Lung (tissue), 12 donors: ENCODE measurements around the gene C2orf68. TPM values are rescaled to one million over a fixed set of nuclear protein-coding genes. Genes with fewer than 3 reads are reported as not detected.
A peak's percentile ranks its signal among the peaks of the same experiment; 100 is the strongest.

Experiments used
- ATAC-seq: fragments of 200-7000 bp; cut with Tn5 transposase; one replicate; pipeline ENCODE4 v1.9.1; 2020; ENCODE audit warnings: moderate number of reproducible peaks; ENCODE audit not compliant: insufficient read depth, low FRiP score
- DNase-seq, 3 donors: peaks; one replicate each; pipeline ENCODE4 v3.0.0-alpha.2; 2013 to 2017
- H3K27ac ChIP-seq, 2 donors: one replicate each; pipeline ENCODE4 v1.5.1; 2013; ENCODE audit warnings: mild to moderate bottlenecking in 2 of 2, moderate library complexity in 2 of 2, control low read depth in 1 of 2, inconsistent platforms in 1 of 2, low read depth in 1 of 2, low read length in 1 of 2
- H3K27me3 ChIP-seq, 3 donors: one replicate each; pipeline ENCODE4 v1.5.1; 2013; ENCODE audit warnings: low read length in 2 of 3; ENCODE audit not compliant: control insufficient read depth in 3 of 3, insufficient read depth in 3 of 3
- H3K36me3 ChIP-seq, 4 donors: one replicate each; pipeline ENCODE4 v1.5.1; 2013; ENCODE audit warnings: low read length in 4 of 4, mild to moderate bottlenecking in 1 of 4, moderate library complexity in 1 of 4; ENCODE audit not compliant: control insufficient read depth in 4 of 4, insufficient read depth in 4 of 4
- H3K4me1 ChIP-seq, 5 donors: one replicate each; pipeline ENCODE4 v1.5.1; 2013; ENCODE audit warnings: low read length in 5 of 5, mild to moderate bottlenecking in 2 of 5, moderate library complexity in 1 of 5; ENCODE audit not compliant: control insufficient read depth in 5 of 5, insufficient read depth in 5 of 5
- H3K4me3 ChIP-seq: one replicate; pipeline ENCODE4 v1.5.1; 2013; ENCODE audit warnings: mild to moderate bottlenecking, control low read depth, moderate library complexity
- H3K9ac ChIP-seq, 2 donors: one replicate each; pipeline ENCODE4 v1.5.1; 2013; ENCODE audit warnings: low read length in 2 of 2, control low read depth in 1 of 2; ENCODE audit not compliant: insufficient read depth in 1 of 2
- H3K9me3 ChIP-seq, 4 donors: one replicate each; pipeline ENCODE4 v1.5.1; 2013; ENCODE audit warnings: low read length in 3 of 4, mild to moderate bottlenecking in 1 of 4, moderate library complexity in 1 of 4; ENCODE audit not compliant: control insufficient read depth in 4 of 4, insufficient read depth in 3 of 4
- CTCF ChIP-seq: IDR thresholded peaks from 2 replicates; pipeline ENCODE4 v1.5.1; 2012; ENCODE audit warnings: mild to moderate bottlenecking; ENCODE audit errors: control extremely low read depth, extremely low read depth
- WGBS, 2 donors: extraction: QIAGEN DNeasy Blood & Tissue Kit; methylation state at CpG; one replicate each; pipeline ENCODE4 v1.1.7; 2013; 5-methylcytosine and 5-hydroxymethylcytosine counted together
- polyA plus RNA-seq, 2 donors: library from polyadenylated mRNA; stranded (reverse); fragments of 200-250 nt; gene quantifications; one replicate each; pipeline ENCODE4 v1.2.1, GENCODE V29; 2013
- total RNA-seq, 2 donors: library from RNA; depleted of rRNA in 1 of 2; stranded (reverse); fragments of >200 nt in 1 of 2; gene quantifications; one replicate each; pipeline ENCODE4 v1.2.1, GENCODE V29; 2014 to 2021
- donor health status: control.
- donor health status: control.
- donor health status: Bipolar disorder and iron deficiency.
- donor health status: healthy.
- donor health status: DM: yes; HTN: yes; CAD: no.

C2orf68 gene
- total and polyA plus RNA-seq, 4 donors = 23.2 to 51.9 (median 40.7) TPM

- ATAC-seq = no peak
- Histone ChIP-seq H3K27me3 (no peaks in the 10 kb centered on the region), H3K9ac (no peak overlapping the region), H3K9me3 (no peaks in the 10 kb centered on the region), H3K27ac (no peak overlapping the region), H3K4me1 (peaks cover 0 to 1% (median 0%) of the 10 kb centered on the region in 5 donors), H3K36me3 (peaks cover 11 to 18% (median 13%) of the 10 kb centered on the region in 4 donors), H3K4me3 (no peak overlapping the region)
- TF ChIP-seq CTCF = no peak
- WGBS, 2 donors = 58 to 72% methylated on average over 3 of the region's 3 CpGs
- DNase-seq = no peak
These were observed 42.1 kb upstream of the C2orf68 start for GRCh38 chr2:85653996-85654395.

DNA sequence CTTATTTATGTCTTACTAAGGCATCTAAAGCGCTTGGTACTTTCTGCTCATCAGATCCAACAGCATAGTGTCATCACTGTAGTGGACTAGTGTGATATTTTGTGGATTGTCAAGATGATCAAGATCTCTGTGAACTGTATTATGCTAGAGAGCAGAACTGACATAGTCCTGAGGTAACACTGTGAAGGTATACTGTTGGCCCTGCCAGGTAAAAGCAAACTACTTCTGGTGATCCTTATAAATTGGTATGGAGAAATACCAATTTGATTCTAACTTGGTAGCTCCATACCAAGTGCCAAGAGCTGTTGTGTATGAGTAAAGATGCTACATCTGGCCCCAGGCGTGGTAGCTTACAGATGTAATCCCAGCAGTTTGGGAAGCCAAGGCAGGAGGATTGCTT is 40.2 kb upstream of the C2orf68 start:
- Histone ChIP-seq H3K4me1 (peaks cover 0 to 5% (median 5%) of the 10 kb centered on the region in 5 donors), H3K9me3 (no peaks in the 10 kb centered on the region), H3K4me3 (no peak overlapping the region), H3K36me3 (peaks cover 24 to 33% (median 29%) of the 10 kb centered on the region in 4 donors), H3K27ac (peak overlapping the region in 1 of 2 donors; percentile 4), H3K27me3 (no peaks in the 10 kb centered on the region), H3K9ac (no peak overlapping the region)
- WGBS, 2 donors = 93 to 97% methylated on average over 2 of the region's 2 CpGs
- no peak for ATAC-seq
- DNase-seq = no peak
- TF ChIP-seq CTCF = no peak

DNA sequence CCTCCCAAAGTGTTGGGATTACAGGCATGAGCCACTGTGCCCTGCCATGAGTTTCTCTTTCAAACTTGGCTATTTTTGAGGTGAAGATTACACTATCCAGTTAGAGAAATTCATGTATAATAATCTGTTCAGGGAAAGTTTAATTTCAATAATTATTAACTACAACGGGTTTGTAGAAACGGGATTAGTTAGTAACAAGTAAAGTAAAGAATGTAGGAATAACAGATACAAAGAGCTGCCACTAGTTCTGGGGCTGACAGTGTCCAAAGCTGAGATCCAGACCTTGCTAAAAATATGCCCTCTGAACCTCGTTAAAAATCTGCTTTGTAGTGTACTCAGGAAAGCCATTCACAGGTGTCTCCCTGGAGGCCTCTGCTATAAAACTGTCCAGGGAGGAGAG is 39.2 kb upstream of the C2orf68 start:
- WGBS, 2 donors = 74 to 86% methylated on average over 3 of the region's 3 CpGs
- ATAC-seq = no peak

More for the DNA sequence above, 39.2 kb upstream of the C2orf68 start:
- H3K9me3 ChIP-seq = no peaks in the 10 kb centered on the region
- H3K9ac ChIP-seq = no peak overlapping the region
- peaks cover 28 to 41% (median 33%) of the 10 kb centered on the region in 4 donors for H3K36me3 ChIP-seq
- H3K27ac ChIP-seq = no peak overlapping the region
- no peak for TF ChIP-seq CTCF
- peaks cover 0 to 5% (median 5%) of the 10 kb centered on the region in 5 donors for H3K4me1 ChIP-seq
- no peaks in the 10 kb centered on the region for H3K27me3 ChIP-seq
- DNase-seq = no peak
- no peak overlapping the region for H3K4me3 ChIP-seq
